K562 (cell line): ENCODE data around the gene PRELID2. TPM values are rescaled to one million over a fixed set of nuclear protein-coding genes. Genes with fewer than 3 reads are reported as not detected.

Experiments
- ATAC-seq: fragments of 200-7000 bp; cut with Tn5 transposase; 3 replicates; pipeline ENCODE4 v1.9.1; 2020; ENCODE audit warnings: moderate library complexity
- BruUV-seq: library from RNA; stranded (reverse); fragments of 400-500 nt; replicated peaks from 2 replicates; lab custom pipeline; 2021; lab: Mats Ljungman, UMichigan
- CTCF ChIA-PET: fragments of 300-600 bp; formaldehyde crosslinking; extraction: SDS; loops from one replicate; lab custom pipeline; 2021; ENCODE audit warnings: low intra/inter-chr PET ratio; lab: Yijun Ruan, JAX
- POLR2A ChIA-PET: fragments of 300-600, 350-650 bp; sonication (Branson Sonifier 250); formaldehyde crosslinking; extraction: SDS; loops from one replicate; lab custom pipeline; 2021; ENCODE audit warnings: antibody characterized with exemption, inconsistent platforms; lab: Yijun Ruan, JAX
- DNase-seq, 4 experiments: peaks; one replicate each; pipeline versions ENCODE4 v3.0.0 to v3.0.0-alpha.2; 2011 to 2018; ENCODE audit warnings: low spot score in 3 of 4, mixed read lengths in 3 of 4; ENCODE audit errors: extremely low read depth in 1 of 4
- FAIRE-seq: peaks from 2 replicates; lab custom pipeline; 2011; peaks lifted over from hg19 to GRCh38; lab: Jason Lieb, UNC
- H2AFZ ChIP-seq: 2 replicates; pipeline ENCODE4 v1.6.0; 2011; ENCODE audit warnings: low read depth, low read length, control low read depth, inconsistent platforms
- H3K27ac ChIP-seq: fragments of 200-600 bp; 3 replicates; pipeline ENCODE4 v1.8.0; 2011; ENCODE audit warnings: low read depth, mild to moderate bottlenecking, control low read depth, inconsistent platforms, low read length, moderate library complexity, mixed read lengths; ENCODE audit errors: extremely low read depth
- H3K27me3 ChIP-seq, 2 experiments: fragments of 300-600 bp in 1 of 2; 2 replicates in 1 of 2; 3 replicates in 1 of 2; pipeline versions ENCODE4 v1.6.0 to v1.8.0; 2011; ENCODE audit warnings: inconsistent platforms in 2 of 2, low read length in 2 of 2, mild to moderate bottlenecking in 1 of 2, mixed read lengths in 1 of 2, moderate library complexity in 1 of 2; ENCODE audit not compliant: control insufficient read depth in 2 of 2, insufficient read depth in 2 of 2
- H3K36me3 ChIP-seq: fragments of 300-600 bp; 3 replicates; pipeline ENCODE4 v1.8.0; 2011; ENCODE audit warnings: mild to moderate bottlenecking, low read length, inconsistent platforms; ENCODE audit not compliant: control insufficient read depth, insufficient read depth
- H3K4me1 ChIP-seq, 2 experiments: fragments of 200-600 bp in 1 of 2; replicated peaks in 1 of 2; 2 replicates in 1 of 2; 3 replicates in 1 of 2; pipeline versions ENCODE4 v1.5.1 to v1.8.0; 2011; ENCODE audit warnings: inconsistent platforms in 2 of 2, low read length in 2 of 2, mild to moderate bottlenecking in 1 of 2, mixed read lengths in 1 of 2, moderate library complexity in 1 of 2; ENCODE audit not compliant: control insufficient read depth in 2 of 2, insufficient read depth in 2 of 2
- H3K4me2 ChIP-seq: 2 replicates; pipeline ENCODE4 v1.6.1; 2011; ENCODE audit warnings: low read length, control low read depth, inconsistent platforms, mixed read lengths; ENCODE audit not compliant: insufficient read depth
- H3K4me3 ChIP-seq: fragments of 200-600 bp; sonication (generic), shearing (Covaris generic); 2 replicates; pipeline ENCODE4 v1.5.1; 2016; ENCODE audit warnings: control low read depth, inconsistent platforms
- H3K79me2 ChIP-seq: fragments of 200-600 bp; 3 replicates; pipeline ENCODE4 v1.8.0; 2011; ENCODE audit warnings: low read length, inconsistent platforms; ENCODE audit not compliant: control insufficient read depth, insufficient read depth
- H3K9ac ChIP-seq, 2 experiments: 2 replicates each; pipeline versions ENCODE4 v1.6.0 to v1.6.1; 2011; ENCODE audit warnings: low read depth in 2 of 2, low read length in 2 of 2, control low read depth in 1 of 2, inconsistent platforms in 1 of 2, mild to moderate bottlenecking in 1 of 2, mixed read lengths in 1 of 2; ENCODE audit not compliant: insufficient read depth in 1 of 2
- H3K9me1 ChIP-seq: one replicate; pipeline ENCODE4 v1.6.0; 2011; ENCODE audit warnings: inconsistent platforms, mild to moderate bottlenecking, low read length, moderate library complexity; ENCODE audit not compliant: control insufficient read depth, insufficient read depth
- H3K9me3 ChIP-seq: replicated peaks from 2 replicates; pipeline ENCODE4 v1.5.1; 2011; ENCODE audit warnings: low read depth, low read length, inconsistent platforms; ENCODE audit not compliant: control insufficient read depth, insufficient read depth
- H4K20me1 ChIP-seq: replicated peaks from 2 replicates; pipeline ENCODE4 v1.6.1; 2011; ENCODE audit warnings: low read length, inconsistent platforms, mixed read lengths; ENCODE audit not compliant: control insufficient read depth, insufficient read depth
- HOMEZ ChIP-seq: fragments of 250-450 bp; sonication (Bioruptor Pico); IDR thresholded peaks from 2 replicates; pipeline ENCODE4 v1.4.0; 2020; ENCODE audit warnings: mild to moderate bottlenecking, moderate library complexity
- TFAP4 ChIP-seq: sonication (generic); formaldehyde crosslinking; IDR thresholded peaks from 2 replicates; pipeline ENCODE4 v1.8.0; 2022; ENCODE audit warnings: missing genetic modification reagents, mild to moderate bottlenecking, moderate library complexity, borderline replicate concordance
- WGBS: fragments of 100-300 bp; shearing (Covaris generic); methylation state at CpG from one replicate; pipeline ENCODE4 v1.1.6; 2016; ENCODE audit warnings: low coverage, mixed read lengths; ENCODE audit not compliant: insufficient coverage; ENCODE audit errors: missing lambda C conversion rate; 5-methylcytosine and 5-hydroxymethylcytosine counted together
- in situ Hi-C: fragments of 300-500 bp; cut with MboI; formaldehyde crosslinking; loops from 4 replicates; pipeline ENCODE4 v1.15.0; 2018; ENCODE audit warnings: inconsistent platforms, mixed read lengths
- intact Hi-C: fragments of 100-400 bp; cut with micrococcal nuclease; formaldehyde crosslinking; loops from 2 replicates; pipeline ENCODE4 v1.14.2; 2022
- polyA plus RNA-seq, 8 experiments: library from polyadenylated mRNA; depleted of rRNA in 4 of 8; stranded (reverse) in 5 of 8; unstranded in 3 of 8; fragments of >200 nt; fragmentation: Nextera tagmentation in 2 of 8; fragmentation: Illumina TruSeq in 1 of 8; extraction: Ambion mirVana in 2 of 8; extraction: Trizol in 1 of 8; gene quantifications; 2 replicates each; pipeline versions ENCODE4 v1.2.1 to v1.2.3, GENCODE V29; 2011 to 2014; ENCODE audit warnings: inconsistent platforms in 1 of 8, missing spikeins in 1 of 8
- total RNA-seq, 7 experiments: library from RNA; depleted of rRNA in 6 of 7; stranded (reverse); fragments of >200 nt in 6 of 7; fragmentation: Illumina TruSeq in 2 of 7; extraction: Trizol in 2 of 7; gene quantifications; 2 replicates each; pipeline versions ENCODE4 v1.2.1 to v1.2.3, GENCODE V29; 2011 to 2021; ENCODE audit warnings: low replicate concordance in 1 of 7

PRELID2 gene
- total and polyA plus RNA-seq, 9 of the 15 experiments (the other 6 are each of a cell fraction or from before 2014, with no cell fraction given) = 6.4 to 68.2 (median 28.8) TPM

- peak overlapping the region in 1 of 2 experiments; percentile 81; a peak in 1 of 4 replicates for H3K9ac ChIP-seq
- intact Hi-C loops (no loop called here), in situ Hi-C loops (no loop called here)
- ChIA-PET POLR2A (no interaction called here), CTCF (no interaction called here)
- ATAC-seq (no peak), FAIRE-seq (no peak), DNase-seq (peak in 1 of 4 experiments; percentile 24)
- 45% methylated on average over 5 of the region's 6 CpGs for WGBS
- H3K79me2 ChIP-seq = no peaks in the 10 kb centered on the region
- no peaks in the 10 kb centered on the region for H3K9me3 ChIP-seq
- H4K20me1 ChIP-seq = no peaks in the 10 kb centered on the region
- no peak overlapping the region for H3K4me3 ChIP-seq
- BruUV-seq = no TSS peak
- H3K36me3 ChIP-seq = no peaks in the 10 kb centered on the region
- peak overlapping the region; percentile 76 for H2AFZ ChIP-seq
- peak overlapping the region; percentile 10; the same call in 1 of the 2 replicates for H3K4me2 ChIP-seq
- H3K9me1 ChIP-seq = no peaks in the 10 kb centered on the region
- H3K4me1 ChIP-seq = peaks cover 19 to 36% of the 10 kb centered on the region in 2 experiments
- H3K27me3 ChIP-seq = no peaks in the 10 kb centered on the region
- peak overlapping the region; percentile 22; the same call in 1 of the 3 replicates for H3K27ac ChIP-seq
- no peak for TF ChIP-seq HOMEZ (CRISPR knock-in tag)
- TF ChIP-seq TFAP4 (CRISPR knock-in tag) = peak; percentile 41; the same call in 1 of the 2 replicates
Observed at GRCh38 chr5:145859453-145859852, 24.3 kb upstream of the PRELID2 start.
